Neural cell (in vitro differentiated cells): ENCODE data around the gene CAPS. TPM values are rescaled to one million over a fixed set of nuclear protein-coding genes. Genes with fewer than 3 reads are reported as not detected.
"Not testable (repeated sequence)": the region's sequence is repeated elsewhere in the genome, so short reads cannot be mapped to it uniquely, and the experiment has no call there.

Source experiments
- H2AFZ ChIP-seq: fragments of 200-600, 300-800 bp; sonication (generic), shearing (Covaris generic); 2 replicates; pipeline ENCODE4 v1.6.0; 2014; ENCODE audit warnings: low read depth, mild to moderate bottlenecking, antibody characterized with exemption, low read length, moderate library complexity
- H3F3A ChIP-seq: fragments of 200-600 bp; shearing (Covaris generic); 2 replicates; pipeline ENCODE4 v1.6.1; 2016; ENCODE audit warnings: mild to moderate bottlenecking, moderate library complexity, mixed read lengths, antibody characterized with exemption, low read length; ENCODE audit not compliant: insufficient read depth, poor library complexity, severe bottlenecking
- H3K27ac ChIP-seq: fragments of 200-600, 300-800 bp; sonication (generic), shearing (Covaris generic); 2 replicates; pipeline ENCODE4 v1.5.1; 2014; ENCODE audit warnings: mild to moderate bottlenecking, low read length, moderate library complexity
- H3K27me3 ChIP-seq: fragments of 300-800, 200-600 bp; sonication (generic), shearing (Covaris generic); 2 replicates; pipeline ENCODE4 v1.6.0; 2014; ENCODE audit warnings: mild to moderate bottlenecking, low read depth, low read length, moderate library complexity; ENCODE audit not compliant: insufficient read depth
- H3K36me3 ChIP-seq: fragments of 300-800, 200-600 bp; sonication (generic), shearing (Covaris generic); 2 replicates; pipeline ENCODE4 v1.5.1; 2014; ENCODE audit warnings: mild to moderate bottlenecking, antibody characterized with exemption, low read length, moderate library complexity; ENCODE audit not compliant: insufficient read depth
- H3K4me2 ChIP-seq: fragments of 300-800, 200-600 bp; sonication (generic), shearing (Covaris generic); 2 replicates; pipeline ENCODE4 v1.6.0; 2014; ENCODE audit warnings: mild to moderate bottlenecking, low read length
- H3K4me3 ChIP-seq: fragments of 300-800, 200-600 bp; sonication (generic), shearing (Covaris generic); 2 replicates; pipeline ENCODE4 v1.5.1; 2014; ENCODE audit warnings: mild to moderate bottlenecking, low read length, moderate library complexity
- H3K79me2 ChIP-seq: fragments of 200-600 bp; shearing (Covaris generic); replicated peaks from 2 replicates; pipeline ENCODE4 v1.6.0; 2014; ENCODE audit warnings: mild to moderate bottlenecking, low read length, moderate library complexity; ENCODE audit not compliant: insufficient read depth
- H3K9ac ChIP-seq: fragments of 300-800, 200-600 bp; sonication (generic), shearing (Covaris generic); 2 replicates; pipeline ENCODE4 v1.6.1; 2016; ENCODE audit warnings: mild to moderate bottlenecking, low read length, mixed read lengths
- H3K9me2 ChIP-seq: fragments of 200-600 bp; shearing (Covaris generic); 2 replicates; pipeline ENCODE4 v1.6.1; 2016; ENCODE audit warnings: mild to moderate bottlenecking, low read length, mixed read lengths; ENCODE audit not compliant: insufficient read depth
- H3K9me3 ChIP-seq: fragments of 200-600, 300-800 bp; sonication (generic), shearing (Covaris generic); 2 replicates; pipeline ENCODE4 v1.6.1; 2016; ENCODE audit warnings: mild to moderate bottlenecking, mixed run types, low read length, moderate library complexity, mixed read lengths
- H4K20me1 ChIP-seq: fragments of 200-600 bp; shearing (Covaris generic); 2 replicates; pipeline ENCODE4 v1.6.1; 2016; ENCODE audit warnings: mild to moderate bottlenecking, mixed run types; ENCODE audit not compliant: insufficient read depth
- EP300 ChIP-seq: fragments of 450-650 bp; conservative IDR thresholded peaks from 2 replicates; pipeline ENCODE4 v1.6.1; 2014; ENCODE audit warnings: antibody characterized with exemption, mild to moderate bottlenecking, moderate library complexity; ENCODE audit not compliant: poor library complexity, severe bottlenecking
- EZH2 ChIP-seq: fragments of 200-600, 300-800 bp; shearing (Covaris generic), sonication (generic); IDR thresholded peaks from 2 replicates; pipeline ENCODE4 v1.6.1; 2014; ENCODE audit warnings: antibody characterized with exemption, low read length, borderline replicate concordance, mild to moderate bottlenecking; ENCODE audit not compliant: insufficient read depth, poor library complexity, severe bottlenecking
- MXI1 ChIP-seq: fragments of 450-650 bp; conservative IDR thresholded peaks from 2 replicates; pipeline ENCODE4 v1.6.1; 2014; ENCODE audit warnings: antibody characterized with exemption, mild to moderate bottlenecking; ENCODE audit not compliant: poor library complexity, severe bottlenecking
- POLR2AphosphoS5 ChIP-seq: IDR thresholded peaks from 2 replicates; pipeline ENCODE4 v1.6.1; 2012
- RAD21 ChIP-seq: fragments of 450-650 bp; conservative IDR thresholded peaks from 2 replicates; pipeline ENCODE4 v1.6.1; 2014; ENCODE audit warnings: antibody characterized with exemption, mild to moderate bottlenecking, moderate library complexity
- REST ChIP-seq: IDR thresholded peaks from 2 replicates; pipeline ENCODE4 v1.6.1; 2012; ENCODE audit warnings: borderline replicate concordance
- SMC3 ChIP-seq: fragments of 450-650 bp; conservative IDR thresholded peaks from 2 replicates; pipeline ENCODE4 v1.6.1; 2014; ENCODE audit warnings: antibody characterized with exemption, mild to moderate bottlenecking, moderate library complexity; ENCODE audit not compliant: poor library complexity
- TAF1 ChIP-seq: IDR thresholded peaks from 2 replicates; pipeline ENCODE4 v1.6.1; 2012; ENCODE audit warnings: low read depth
- polyA plus RNA-seq: library from polyadenylated mRNA; depleted of rRNA; stranded (reverse); fragments of >200 nt; gene quantifications from 2 replicates; pipeline ENCODE4 v1.2.3, GENCODE V29; 2014
- TF ChIP-seq, protein P1 (sequence below): fragments of 450-650 bp; IDR thresholded peaks from 2 replicates; pipeline ENCODE4 v1.5.1; 2014; ENCODE audit warnings: antibody characterized with exemption, mild to moderate bottlenecking, moderate library complexity; ENCODE audit not compliant: poor library complexity, severe bottlenecking

Gene CAPS
- polyA plus RNA-seq, 1 donor from 2014 or later: 10.5 TPM

DNA sequence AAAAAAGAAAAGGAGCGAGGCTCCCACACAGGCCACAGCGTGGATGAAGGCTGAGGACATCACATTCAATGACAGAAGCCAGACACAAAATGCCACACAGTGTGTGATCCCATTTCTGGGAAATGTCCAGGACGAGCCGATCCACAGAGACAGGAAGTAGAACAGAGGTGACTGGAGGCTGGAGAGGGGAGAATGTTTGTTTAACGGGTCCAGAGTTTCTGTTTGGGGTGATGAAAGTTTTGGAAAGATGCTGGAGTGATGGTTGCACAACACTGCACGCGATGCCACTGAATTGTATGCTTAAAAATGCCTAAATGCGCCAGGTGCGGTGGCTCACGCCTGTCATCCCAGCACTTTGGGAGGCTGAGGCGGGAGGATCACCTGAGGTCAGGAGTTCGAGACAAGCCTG lies 43.1 kb upstream of the CAPS start:
- no peaks in the 10 kb centered on the region for H4K20me1 ChIP-seq
- no peaks in the 10 kb centered on the region for H3K9me2 ChIP-seq
- H3K4me2 ChIP-seq: no peak overlapping the region
- H3K79me2 ChIP-seq: no peaks in the 10 kb centered on the region
- H3F3A ChIP-seq: no peaks in the 10 kb centered on the region
- no peaks in the 10 kb centered on the region for H3K9me3 ChIP-seq
- no peaks in the 10 kb centered on the region for H3K36me3 ChIP-seq
- no peak overlapping the region for H3K9ac ChIP-seq
- no peak overlapping the region for H2AFZ ChIP-seq
- no peak overlapping the region for H3K4me3 ChIP-seq
- no peaks in the 10 kb centered on the region for H3K27me3 ChIP-seq
- no peak for TF ChIP-seq MXI1
- no peak for TF ChIP-seq REST
- TF ChIP-seq, protein P1, sequence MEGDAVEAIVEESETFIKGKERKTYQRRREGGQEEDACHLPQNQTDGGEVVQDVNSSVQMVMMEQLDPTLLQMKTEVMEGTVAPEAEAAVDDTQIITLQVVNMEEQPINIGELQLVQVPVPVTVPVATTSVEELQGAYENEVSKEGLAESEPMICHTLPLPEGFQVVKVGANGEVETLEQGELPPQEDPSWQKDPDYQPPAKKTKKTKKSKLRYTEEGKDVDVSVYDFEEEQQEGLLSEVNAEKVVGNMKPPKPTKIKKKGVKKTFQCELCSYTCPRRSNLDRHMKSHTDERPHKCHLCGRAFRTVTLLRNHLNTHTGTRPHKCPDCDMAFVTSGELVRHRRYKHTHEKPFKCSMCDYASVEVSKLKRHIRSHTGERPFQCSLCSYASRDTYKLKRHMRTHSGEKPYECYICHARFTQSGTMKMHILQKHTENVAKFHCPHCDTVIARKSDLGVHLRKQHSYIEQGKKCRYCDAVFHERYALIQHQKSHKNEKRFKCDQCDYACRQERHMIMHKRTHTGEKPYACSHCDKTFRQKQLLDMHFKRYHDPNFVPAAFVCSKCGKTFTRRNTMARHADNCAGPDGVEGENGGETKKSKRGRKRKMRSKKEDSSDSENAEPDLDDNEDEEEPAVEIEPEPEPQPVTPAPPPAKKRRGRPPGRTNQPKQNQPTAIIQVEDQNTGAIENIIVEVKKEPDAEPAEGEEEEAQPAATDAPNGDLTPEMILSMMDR: no peak
- no peak for TF ChIP-seq TAF1
- no peak for TF ChIP-seq EZH2
- TF ChIP-seq RAD21: no peak
- TF ChIP-seq EP300: no peak
- no peak for TF ChIP-seq SMC3
- TF ChIP-seq POLR2AphosphoS5: no peak
- H3K27ac ChIP-seq: no peak overlapping the region

GRCh38 chr19:5873617-5874199 lies 40.3 kb upstream of the CAPS start:
- Histone ChIP-seq H3K9me3 (no peaks in the 10 kb centered on the region), H3K4me2 (no peak overlapping the region), H3K79me2 (no peaks in the 10 kb centered on the region), H4K20me1 (no peaks in the 10 kb centered on the region), H3F3A (no peaks in the 10 kb centered on the region), H3K9ac (no peak overlapping the region), H3K4me3 (no peak overlapping the region), H2AFZ (no peak overlapping the region), H3K36me3 (no peaks in the 10 kb centered on the region), H3K27ac (no peak overlapping the region), H3K27me3 (no peaks in the 10 kb centered on the region), H3K9me2 (no peaks in the 10 kb centered on the region)
- TF ChIP-seq, protein P1: no peak
- no peak for TF ChIP-seq EZH2
- TF ChIP-seq EP300: no peak
- no peak for TF ChIP-seq REST
- no peak for TF ChIP-seq MXI1
- no peak for TF ChIP-seq TAF1
- TF ChIP-seq SMC3: no peak
- TF ChIP-seq RAD21: no peak
- no peak for TF ChIP-seq POLR2AphosphoS5

- H3K9ac ChIP-seq, H3K4me3 ChIP-seq, H3K27ac ChIP-seq, H3K4me2 ChIP-seq, H4K20me1 ChIP-seq, H3F3A ChIP-seq, H3K27me3 ChIP-seq, H3K79me2 ChIP-seq, H3K9me3 ChIP-seq, H3K36me3 ChIP-seq, H3K9me2 ChIP-seq, H2AFZ ChIP-seq: not testable (repeated sequence)
These were observed 39.6 kb upstream of the CAPS start for GRCh38 chr19:5874496-5874895.
